NCI-H2196 (cell line): ENCODE data around the gene CYP4F3.
"Not testable (repeated sequence)": the region's sequence is repeated elsewhere in the genome, so short reads cannot be mapped to it uniquely, and the experiment has no call there.

ENCODE experiments used
- DNase-seq: peaks from one replicate; lab custom pipeline; 2025; ENCODE audit not compliant: unreplicated experiment; lab: John Stamatoyannopoulos, UW

The CYP4F3 gene

GRCh38 chr19:15666186-15666585 lies 25.5 kb downstream of the CYP4F3 start:
- DNase-seq: no peak

GRCh38 chr19:15666883-15667282 lies 26.2 kb downstream of the CYP4F3 start:
- no peak for DNase-seq

- DNase-seq: no peak
These were observed 28.7 kb downstream of the CYP4F3 start for GRCh38 chr19:15669440-15669839.

- no peak for DNase-seq
These were observed 29.2 kb downstream of the CYP4F3 start for GRCh38 chr19:15669891-15670290.

GRCh38 chr19:15671237-15671821 lies 30.6 kb downstream of the CYP4F3 start:
- no peak for DNase-seq

GRCh38 chr19:15671891-15672579 lies 31.3 kb downstream of the CYP4F3 start:
- no peak for DNase-seq

GRCh38 chr19:15672580-15673175 lies 32.0 kb downstream of the CYP4F3 start, which contains the start of gene CYP4F12:
Gene CYP4F12 (plus strand): TSS chr19:15673087. CDS start chr19:15673530, 443 bp downstream.
- peak; percentile 84 for DNase-seq

- DNase-seq: no peak
These were observed 32.5 kb downstream of the CYP4F3 start for GRCh38 chr19:15673176-15673654.

GRCh38 chr19:15675560-15675959 lies 34.9 kb downstream of the CYP4F3 start:
- DNase-seq: no peak

- DNase-seq: no peak
These were observed 38.4 kb downstream of the CYP4F3 start for GRCh38 chr19:15679089-15679488.

- not testable (repeated sequence) for DNase-seq
These were observed 39.2 kb downstream of the CYP4F3 start for GRCh38 chr19:15679865-15680264.

GRCh38 chr19:15680478-15681322 lies 40.0 kb downstream of the CYP4F3 start:
- DNase-seq: no peak

GRCh38 chr19:15683411-15683810 lies 42.7 kb downstream of the CYP4F3 start:
- no peak for DNase-seq

- no peak for DNase-seq
These were observed 44.1 kb downstream of the CYP4F3 start for GRCh38 chr19:15684828-15685227.

GRCh38 chr19:15696654-15697194 lies 56.0 kb downstream of the CYP4F3 start:
- DNase-seq: no peak

GRCh38 chr19:15701757-15702533 lies 61.2 kb downstream of the CYP4F3 start:
- DNase-seq: peak; percentile 74

- peak; percentile 93 for DNase-seq
These were observed 61.8 kb downstream of the CYP4F3 start for GRCh38 chr19:15702534-15702930.
